Type B pancreatic cell (in vitro differentiated cells): ENCODE results near the gene SAMD14. TPM values are rescaled to one million over a fixed set of nuclear protein-coding genes. Genes with fewer than 3 reads are reported as not detected.

Experiments
- DNase-seq: peaks from one replicate; pipeline ENCODE4 v3.0.0; 2021; ENCODE audit warnings: mixed read lengths; ENCODE audit not compliant: unreplicated experiment; ENCODE audit errors: extremely low spot score
- H3K27ac Mint-ChIP-seq: 2 replicates; pipeline ENCODE4 v1.8.0; 2021; ENCODE audit warnings: mild to moderate bottlenecking, mixed read lengths
- H3K27me3 Mint-ChIP-seq: 2 replicates; pipeline ENCODE4 v1.8.0; 2021; ENCODE audit warnings: mixed read lengths
- H3K36me3 Mint-ChIP-seq: 2 replicates; pipeline ENCODE4 v1.8.0; 2021; ENCODE audit warnings: mixed read lengths
- H3K4me1 Mint-ChIP-seq: one replicate; pipeline ENCODE4 v1.8.0; 2021; ENCODE audit warnings: mixed read lengths; ENCODE audit not compliant: unreplicated experiment
- H3K4me3 Mint-ChIP-seq: 2 replicates; pipeline ENCODE4 v1.8.0; 2021; ENCODE audit warnings: mild to moderate bottlenecking, mixed read lengths
- H3K9me3 Mint-ChIP-seq: 2 replicates; pipeline ENCODE4 v1.8.0; 2021; ENCODE audit warnings: mixed read lengths
- total RNA-seq: library from RNA; stranded (reverse); gene quantifications from 2 replicates; pipeline ENCODE4 v1.2.1, GENCODE V29; 2021; ENCODE audit warnings: low replicate concordance
- TF ChIP-seq, protein P1 (sequence below): fragments of 200-600 bp; sonication (generic); conservative IDR thresholded peaks from 2 replicates; pipeline ENCODE4 v1.5.0; 2021; ENCODE audit warnings: antibody characterized with exemption, mild to moderate bottlenecking

The SAMD14 gene
- total RNA-seq, 1 donor from 2014 or later, result 14.1 TPM

DNA sequence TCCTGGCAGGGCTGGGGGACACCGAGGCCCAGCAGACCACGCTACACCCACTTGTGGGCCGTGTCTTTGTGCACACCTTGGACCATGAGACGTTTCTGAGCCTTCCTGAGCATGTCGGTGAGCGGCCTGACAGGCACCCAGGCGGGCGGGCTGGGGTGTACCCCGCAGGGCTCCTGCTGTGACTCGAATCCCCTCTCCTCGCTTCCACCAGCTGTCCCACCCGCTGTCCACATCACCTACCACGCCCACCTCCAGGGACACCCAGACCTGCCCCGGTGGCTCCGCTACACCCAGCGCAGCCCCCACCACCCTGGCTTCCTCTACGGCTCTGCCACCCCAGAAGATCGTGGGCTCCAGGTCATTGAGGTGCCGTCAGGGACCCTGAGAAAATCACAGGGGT is 37.4 kb upstream of the SAMD14 start:
- Mint-ChIP-seq H3K4me3 (no peak overlapping the region), H3K9me3 (no peaks in the 10 kb centered on the region), H3K4me1 (peaks cover 8% of the 10 kb centered on the region), H3K27me3 (peaks cover 8% of the 10 kb centered on the region), H3K36me3 (no peaks in the 10 kb centered on the region), H3K27ac (no peak overlapping the region)
- TF ChIP-seq, protein P1, sequence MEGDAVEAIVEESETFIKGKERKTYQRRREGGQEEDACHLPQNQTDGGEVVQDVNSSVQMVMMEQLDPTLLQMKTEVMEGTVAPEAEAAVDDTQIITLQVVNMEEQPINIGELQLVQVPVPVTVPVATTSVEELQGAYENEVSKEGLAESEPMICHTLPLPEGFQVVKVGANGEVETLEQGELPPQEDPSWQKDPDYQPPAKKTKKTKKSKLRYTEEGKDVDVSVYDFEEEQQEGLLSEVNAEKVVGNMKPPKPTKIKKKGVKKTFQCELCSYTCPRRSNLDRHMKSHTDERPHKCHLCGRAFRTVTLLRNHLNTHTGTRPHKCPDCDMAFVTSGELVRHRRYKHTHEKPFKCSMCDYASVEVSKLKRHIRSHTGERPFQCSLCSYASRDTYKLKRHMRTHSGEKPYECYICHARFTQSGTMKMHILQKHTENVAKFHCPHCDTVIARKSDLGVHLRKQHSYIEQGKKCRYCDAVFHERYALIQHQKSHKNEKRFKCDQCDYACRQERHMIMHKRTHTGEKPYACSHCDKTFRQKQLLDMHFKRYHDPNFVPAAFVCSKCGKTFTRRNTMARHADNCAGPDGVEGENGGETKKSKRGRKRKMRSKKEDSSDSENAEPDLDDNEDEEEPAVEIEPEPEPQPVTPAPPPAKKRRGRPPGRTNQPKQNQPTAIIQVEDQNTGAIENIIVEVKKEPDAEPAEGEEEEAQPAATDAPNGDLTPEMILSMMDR, result no peak
- DNase-seq, result no peak

DNA sequence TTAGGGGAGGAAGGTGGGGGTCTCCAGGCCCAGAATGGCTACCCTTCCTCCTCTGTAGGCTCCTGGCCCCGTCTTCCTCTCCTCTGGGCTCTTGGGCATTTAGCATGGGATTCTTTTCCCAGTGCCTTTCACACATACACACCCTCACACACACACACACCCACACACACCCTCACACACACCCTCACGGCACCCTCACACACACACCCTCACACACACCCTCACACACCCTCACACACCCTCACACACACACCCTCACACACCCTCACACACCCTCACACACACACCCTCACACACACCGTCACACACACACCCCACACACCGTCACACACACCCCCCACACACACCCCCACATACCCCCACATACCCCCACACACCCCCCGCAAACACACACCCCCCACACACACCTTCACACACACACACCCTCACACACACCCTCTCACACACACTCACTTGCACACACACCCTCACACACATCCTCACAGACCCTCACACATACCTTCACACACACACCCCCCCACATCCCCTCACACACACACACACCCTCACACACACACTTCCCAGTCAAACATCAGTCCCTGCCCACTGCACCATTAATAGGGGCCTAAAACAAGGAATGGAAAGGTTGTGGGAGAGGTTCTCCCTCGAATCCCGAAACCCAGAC is 36.7 kb upstream of the SAMD14 start:
- DNase-seq, result no peak
- Mint-ChIP-seq H3K27me3 (peaks cover 9% of the 10 kb centered on the region), H3K27ac (no peak overlapping the region), H3K9me3 (no peaks in the 10 kb centered on the region), H3K36me3 (no peaks in the 10 kb centered on the region), H3K4me3 (no peak overlapping the region), H3K4me1 (peaks cover 11% of the 10 kb centered on the region)
- TF ChIP-seq, protein P1, result no peak

DNA sequence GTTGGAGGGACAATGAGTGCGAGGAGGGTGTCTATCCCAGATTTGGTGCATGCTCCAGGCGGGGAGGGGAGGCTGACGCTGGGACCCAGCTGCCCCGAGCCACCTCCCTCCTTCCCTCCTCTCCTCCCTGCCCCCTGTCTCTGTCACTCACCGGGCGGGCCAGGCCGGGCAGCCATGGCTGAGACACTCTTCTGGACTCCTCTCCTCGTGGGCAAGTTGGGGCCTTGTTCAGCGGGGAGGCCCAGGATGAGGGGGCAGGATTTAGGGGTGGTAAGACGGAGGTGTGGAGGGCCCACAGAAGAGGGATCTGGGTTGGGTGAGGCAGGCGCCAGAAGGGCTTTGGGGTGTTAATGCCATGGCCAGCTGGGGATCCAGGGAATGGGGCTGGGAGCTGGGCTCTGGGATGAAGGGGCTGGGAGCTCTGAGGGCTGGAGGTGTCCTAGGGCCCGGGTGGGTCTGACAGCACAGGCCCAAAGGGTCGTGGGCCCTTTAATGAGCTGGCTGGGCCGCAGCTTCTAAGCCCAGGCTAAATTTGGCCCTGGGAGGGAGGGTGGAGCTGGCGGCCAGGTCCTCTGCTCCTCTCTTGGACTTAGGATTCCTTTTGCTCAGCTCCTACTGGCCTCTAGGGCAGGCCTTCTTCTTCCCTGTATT is 36.0 kb upstream of the SAMD14 start, which contains the start of gene SGCA:
Gene SGCA (plus strand): TSS at position 139 of the 651 bp plus-strand sequence. CDS start 36 bp downstream, at position 175.
- no peak for DNase-seq
- no peaks in the 10 kb centered on the region for H3K9me3 Mint-ChIP-seq
- H3K4me1 Mint-ChIP-seq, result peaks cover 16% of the 10 kb centered on the region
- peaks cover 12% of the 10 kb centered on the region for H3K27me3 Mint-ChIP-seq
- no peak within 1 kb of the TSS for H3K4me3 Mint-ChIP-seq
- no peak within 1 kb of the TSS for H3K27ac Mint-ChIP-seq
- TF ChIP-seq, protein P1, result no peak
- no peaks in the 10 kb centered on the region for H3K36me3 Mint-ChIP-seq

DNA sequence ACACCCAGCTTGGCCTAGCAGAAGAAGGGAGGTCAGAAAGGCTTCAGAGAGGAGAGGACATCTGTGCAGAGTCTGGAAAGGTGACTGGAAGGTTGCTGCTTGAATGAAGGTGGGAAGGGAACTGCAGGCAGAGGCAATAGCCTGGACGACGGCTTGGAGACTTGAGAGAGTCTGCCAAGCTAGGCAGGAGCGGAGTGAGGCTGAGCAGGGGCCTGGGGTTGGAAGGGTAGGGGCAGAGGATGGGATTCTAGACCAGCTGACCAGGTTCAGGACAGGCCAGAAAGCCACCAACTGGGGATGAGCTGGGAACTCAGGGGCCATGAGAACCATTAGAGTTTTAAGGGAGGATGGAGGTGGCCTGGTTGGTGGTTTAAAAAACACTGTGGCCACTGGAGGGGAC is 35.5 kb upstream of the SAMD14 start:
- no peak for DNase-seq
- Mint-ChIP-seq H3K36me3 (no peaks in the 10 kb centered on the region), H3K27me3 (peaks cover 15% of the 10 kb centered on the region), H3K4me3 (no peak overlapping the region), H3K27ac (no peak overlapping the region), H3K9me3 (no peaks in the 10 kb centered on the region), H3K4me1 (peaks cover 19% of the 10 kb centered on the region)
- TF ChIP-seq, protein P1, result no peak

DNA sequence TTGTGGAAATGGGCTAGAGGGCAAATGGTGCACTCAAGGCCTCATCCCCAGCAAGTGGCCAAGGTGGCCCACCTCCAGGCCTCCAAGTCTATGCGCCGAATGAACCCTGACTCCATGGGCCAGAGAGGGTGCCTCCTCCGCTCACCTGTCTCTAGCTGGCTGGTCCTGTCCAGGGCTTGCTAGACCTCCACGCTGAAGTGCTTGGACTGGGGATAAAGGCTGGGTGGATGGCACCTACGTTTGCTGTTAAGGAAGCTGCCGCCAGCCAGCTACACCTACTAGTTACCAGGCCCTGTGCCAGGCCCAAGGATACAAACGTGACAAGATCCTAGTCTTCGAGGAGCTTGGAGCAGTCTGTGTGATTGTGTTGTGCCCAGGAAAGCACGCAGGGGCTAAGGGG is 35.1 kb upstream of the SAMD14 start:
- peaks cover 19% of the 10 kb centered on the region for H3K4me1 Mint-ChIP-seq
- peaks cover 15% of the 10 kb centered on the region for H3K27me3 Mint-ChIP-seq
- TF ChIP-seq, protein P1, result no peak
- DNase-seq, result no peak
- H3K36me3 Mint-ChIP-seq, result no peaks in the 10 kb centered on the region
- H3K4me3 Mint-ChIP-seq, result no peak overlapping the region
- H3K9me3 Mint-ChIP-seq, result no peaks in the 10 kb centered on the region
- H3K27ac Mint-ChIP-seq, result no peak overlapping the region
